ENCODE results near the gene GRHL3.

Gene GRHL3

GRCh38 chr1:24374891-24375786 is 56.0 kb downstream of the GRHL3 start:
- no peak for FAIRE-seq

GRCh38 chr1:24379733-24380315 is 60.7 kb downstream of the GRHL3 start:
- FAIRE-seq = no peak

GRCh38 chr1:24380508-24380907 is 61.4 kb downstream of the GRHL3 start:
- FAIRE-seq = no peak

- no peak for FAIRE-seq
These were observed 62.1 kb downstream of the GRHL3 start for GRCh38 chr1:24381256-24381655.

- no peak for FAIRE-seq
These were observed 63.0 kb downstream of the GRHL3 start for GRCh38 chr1:24382165-24382577.

- FAIRE-seq = no peak
These were observed 64.3 kb downstream of the GRHL3 start for GRCh38 chr1:24383381-24383940.

GRCh38 chr1:24384251-24385090 is 65.3 kb downstream of the GRHL3 start:
- FAIRE-seq = no peak

- no peak for FAIRE-seq
These were observed 66.2 kb downstream of the GRHL3 start for GRCh38 chr1:24385160-24385940.

- no peak for FAIRE-seq
These were observed 67.1 kb downstream of the GRHL3 start for GRCh38 chr1:24386241-24386640.

- FAIRE-seq = no peak
These were observed 67.8 kb downstream of the GRHL3 start for GRCh38 chr1:24386931-24387330.

GRCh38 chr1:24387636-24388175 is 68.5 kb downstream of the GRHL3 start:
- no peak for FAIRE-seq

- no peak for FAIRE-seq
These were observed 69.3 kb downstream of the GRHL3 start for GRCh38 chr1:24388331-24388885.

- no peak for FAIRE-seq
These were observed 70.1 kb downstream of the GRHL3 start for GRCh38 chr1:24389231-24389678.

- peak; percentile 21 for FAIRE-seq
These were observed 72.0 kb downstream of the GRHL3 start for GRCh38 chr1:24390924-24391782.

GRCh38 chr1:24391882-24392603 is 72.9 kb downstream of the GRHL3 start:
- no peak for FAIRE-seq

- no peak for FAIRE-seq
These were observed 73.4 kb downstream of the GRHL3 start for GRCh38 chr1:24392604-24392946.

GRCh38 chr1:24392982-24393650 is 74.0 kb downstream of the GRHL3 start:
- FAIRE-seq = no peak

- no peak for FAIRE-seq
These were observed 74.7 kb downstream of the GRHL3 start for GRCh38 chr1:24393892-24394291.

GRCh38 chr1:24400065-24400464 is 80.9 kb downstream of the GRHL3 start:
- no peak for FAIRE-seq
